Measurements from ENCODE around the gene RYR1. TPM values are rescaled to one million over a fixed set of nuclear protein-coding genes. Genes with fewer than 3 reads are reported as not detected.

RYR1 gene
- total and polyA plus RNA-seq, 2 of the 8 experiments (the other 6 are each of a cell fraction or from before 2014, with no cell fraction given): 5.8 to 11.8 TPM

DNA sequence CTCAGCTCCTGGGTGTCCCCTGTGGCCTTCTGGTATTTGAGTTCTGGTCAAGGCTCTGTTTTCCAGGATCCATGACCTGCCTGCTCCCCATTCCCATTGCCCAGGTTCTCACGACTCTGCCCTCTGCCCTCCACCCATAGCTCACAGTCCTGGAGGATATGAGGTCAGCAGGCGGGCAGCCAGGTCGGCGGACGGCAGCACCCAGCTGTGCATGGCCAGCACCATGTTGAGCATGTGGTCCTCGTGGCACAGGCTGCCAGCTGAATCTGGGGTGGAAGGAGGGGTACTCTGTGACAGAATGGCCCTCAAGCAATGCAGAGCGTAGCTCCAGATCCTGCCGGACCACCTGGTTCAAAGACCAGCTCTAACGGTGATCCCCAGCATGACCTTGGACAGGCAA is 12.6 kb upstream of the RYR1 start:
- TF ChIP-seq SRF (IDR thresholded peaks at IDR 0.05; ENCODE audit: low read depth, low read length): no peak
- Histone ChIP-seq H4K8ac (ENCODE audit: extremely low read depth, insufficient read depth, low read length) (no peak overlapping the region), H3K23ac (ENCODE audit: insufficient read length) (no peak overlapping the region), H3K4ac (replicated peaks; ENCODE audit: insufficient read length, low read depth, low read length) (no peak overlapping the region), H4K91ac (replicated peaks; ENCODE audit: insufficient read length, low read length) (no peak overlapping the region), H2BK5ac (ENCODE audit: low read depth, low read length) (no peak overlapping the region), H3K9me3 (ENCODE audit: insufficient read depth in 2 of 2, low read depth in 1 of 2, low read length in 1 of 2) (no peaks in the 10 kb centered on the region), H2AK5ac (ENCODE audit: low read depth, low read length) (no peak overlapping the region), H3K56ac (replicated peaks; ENCODE audit: insufficient read length, low read depth, low read length) (no peak overlapping the region), H2BK120ac (replicated peaks; ENCODE audit: low read depth, low read length) (no peak overlapping the region), H3K18ac (ENCODE audit: extremely low read depth, low read length) (no peak overlapping the region), H3K4me3 (ENCODE audit: extremely low read depth in 1 of 4, insufficient read depth in 2 of 4, low read depth in 3 of 4, low read length in 4 of 4) (no peak overlapping the region), H3K4me1 (replicated peaks in 1 of 4; ENCODE audit: control insufficient read depth in 3 of 4, insufficient read depth in 4 of 4, low read length in 3 of 4) (peaks cover 4 to 19% (median 14%) of the 10 kb centered on the region in 4 experiments; a peak in 6 of 7 replicates), H3K14ac (ENCODE audit: insufficient read length) (no peak overlapping the region), H4K5ac (ENCODE audit: insufficient read length, low read depth, low read length) (no peak overlapping the region), H3K79me1 (ENCODE audit: low read depth, low read length) (no peaks in the 10 kb centered on the region), H2AFZ (ENCODE audit: low read length) (no peak overlapping the region), H3K27ac (ENCODE audit: low read depth, low read length) (no peak overlapping the region), H4K20me1 (replicated peaks in 1 of 2; ENCODE audit: control insufficient read depth in 1 of 2, insufficient read depth in 2 of 2, low read length in 2 of 2) (no peaks in the 10 kb centered on the region), H2BK15ac (ENCODE audit: low read length) (0 out of 2 replicates have a peak overlapping the region, but pooled peaks have one; percentile 95), H3K27me3 (replicated peaks in 1 of 4; ENCODE audit: control insufficient read depth in 3 of 4, extremely low read depth in 1 of 4, insufficient read depth in 3 of 4, low read length in 3 of 4) (peaks cover 0 to 9% (median 5%) of the 10 kb centered on the region in 4 experiments; a peak in 4 of 7 replicates), H3K79me2 (ENCODE audit: control insufficient read depth in 1 of 2, insufficient read depth in 2 of 2, low read length in 2 of 2) (no peaks in the 10 kb centered on the region), H3K23me2 (ENCODE audit: low read depth, low read length) (peaks cover 7% of the 10 kb centered on the region), H2BK12ac (ENCODE audit: low read depth, low read length) (no peak overlapping the region), H3K4me2 (ENCODE audit: insufficient read depth in 1 of 2, low read depth in 2 of 2, low read length in 2 of 2) (no peak overlapping the region), H2BK20ac (ENCODE audit: low read length) (no peak overlapping the region), H3K9ac (replicated peaks in 1 of 4; ENCODE audit: extremely low read depth in 1 of 4, low read depth in 3 of 4, low read length in 3 of 4) (no peak overlapping the region), H3K36me3 (ENCODE audit: control insufficient read depth in 2 of 4, insufficient read depth in 4 of 4, low read length in 3 of 4) (no peaks in the 10 kb centered on the region)
- 93% methylated on average over 9 of the region's 9 CpGs; no CpG with 5 or more reads in 1 of the 2 experiments for WGBS, 2 experiments (ENCODE audit: extremely low coverage in 1 of 2, insufficient coverage in 1 of 2, insufficient read length in 1 of 2, insufficient replicate concordance in 2 of 2, low coverage in 1 of 2, low lambda C conversion rate in 2 of 2, missing lambda C conversion rate in 1 of 2)
- POLR2A ChIA-PET (ENCODE audit: partially characterized antibody): interaction anchor here (1.0 to 1.4 kb wide), 4 partner anchors 11 to 26 kb away, joined by 3 to 6 read pairs (median 4); no protein-coding TSS in a partner anchor
- DNase-seq (ENCODE audit: low read depth in 1 of 2, low spot score in 2 of 2) (no peak), FAIRE-seq (no peak)
- CTCF ChIA-PET (ENCODE audit: partially characterized antibody): interaction anchor here (1.2 to 2.3 kb wide), 3 partner anchors 14 to 19 kb away, joined by 4 to 10 read pairs (median 5); partner anchors contain the start of gene FAM98C
